ENCODE data around the gene MAMSTR. TPM values are rescaled to one million over a fixed set of nuclear protein-coding genes. Genes with fewer than 3 reads are reported as not detected.

The MAMSTR gene
- total RNA-seq, 1 donor from 2014 or later = 0.78 TPM

GRCh38 chr19:48739404-48740163 lies 20.1 kb upstream of the MAMSTR start:
- ATAC-seq (ENCODE audit: low read depth) = no peak
- H3K36me3 Mint-ChIP-seq (ENCODE audit: low read depth) = no peaks in the 10 kb centered on the region
- POLR2A ChIA-PET = interaction anchor here (0.5 to 2.1 kb wide), 8 partner anchors 15 to 710 kb away, joined by 3 to 8 read pairs (median 4); partner anchors contain the start of genes DBP, RPL18 and SPHK2

GRCh38 chr19:48738557-48739403 lies 19.3 kb upstream of the MAMSTR start:
- Mint-ChIP-seq H3K27me3 (peaks cover 8% of the 10 kb centered on the region), H3K36me3 (ENCODE audit: low read depth) (no peaks in the 10 kb centered on the region), H3K27ac (peak overlapping the region; percentile 70), H3K9me3 (no peaks in the 10 kb centered on the region), H3K4me1 (peaks cover 20% of the 10 kb centered on the region), H3K4me3 (peak overlapping the region; percentile 66)
- peak; percentile 94 for ATAC-seq (ENCODE audit: low read depth)
- no peak for TF ChIP-seq CTCF (IDR thresholded peaks at IDR 0.05)
- ChIA-PET POLR2A (interaction anchor here (0.5 to 2.1 kb wide), 8 partner anchors 14 to 120 kb away, joined by 3 to 8 read pairs (median 4); partner anchors contain the start of genes DBP, RPL18 and SPHK2), CTCF (interaction anchor here (0.8 to 1.4 kb wide), 4 partner anchors 9 to 93 kb away, joined by 3 to 13 read pairs (median 4); partner anchors contain the start of gene CA11)
- intact Hi-C loops (cut with micrococcal nuclease) = loop anchor here (1.0 to 2.0 kb wide), 5 partner anchors 18 to 100 kb away; partner anchors contain the start of gene CA11
- peak; percentile 86 for DNase-seq

More at GRCh38 chr19:48739404-48740163, 20.1 kb upstream of the MAMSTR start:
- Mint-ChIP-seq H3K27ac (no peak overlapping the region), H3K4me3 (peak overlapping the region; percentile 44), H3K27me3 (peaks cover 12% of the 10 kb centered on the region), H3K9me3 (no peaks in the 10 kb centered on the region), H3K4me1 (peaks cover 20% of the 10 kb centered on the region)
- TF ChIP-seq CTCF (IDR thresholded peaks at IDR 0.05) = no peak
- intact Hi-C loops (cut with micrococcal nuclease) = loop anchor here (1.0 to 2.0 kb wide), 3 partner anchors 64 to 101 kb away; partner anchors contain the start of gene CA11
- CTCF ChIA-PET = interaction anchor here (0.8 to 1.4 kb wide), 4 partner anchors 8 to 94 kb away, joined by 3 to 13 read pairs (median 4); partner anchors contain the start of gene CA11
- no peak for DNase-seq

- Mint-ChIP-seq H3K27ac (no peak overlapping the region), H3K36me3 (ENCODE audit: low read depth) (no peaks in the 10 kb centered on the region), H3K27me3 (peaks cover 4% of the 10 kb centered on the region), H3K4me1 (peaks cover 20% of the 10 kb centered on the region), H3K9me3 (no peaks in the 10 kb centered on the region), H3K4me3 (no peak overlapping the region)
- DNase-seq (no peak), ATAC-seq (ENCODE audit: low read depth) (no peak)
- ChIA-PET POLR2A (interaction anchor here (2.1 kb wide), 1 partner anchor 16 kb away, joined by 8 read pairs; no protein-coding TSS in a partner anchor), CTCF (no interaction called here)
- intact Hi-C loops (cut with micrococcal nuclease) = no loop called here
- no peak for TF ChIP-seq CTCF (IDR thresholded peaks at IDR 0.05)
Observed at GRCh38 chr19:48737360-48737998, 18.0 kb upstream of the MAMSTR start.

- no peak for TF ChIP-seq CTCF (IDR thresholded peaks at IDR 0.05)
- H3K36me3 Mint-ChIP-seq (ENCODE audit: low read depth) = no peaks in the 10 kb centered on the region
- no peak overlapping the region for H3K4me3 Mint-ChIP-seq
- no peak overlapping the region for H3K27ac Mint-ChIP-seq
- DNase-seq (no peak), ATAC-seq (ENCODE audit: low read depth) (no peak)
- POLR2A ChIA-PET = no interaction called here
- H3K9me3 Mint-ChIP-seq = no peaks in the 10 kb centered on the region
- H3K27me3 Mint-ChIP-seq = peaks cover 4% of the 10 kb centered on the region
- CTCF ChIA-PET = no interaction called here
- H3K4me1 Mint-ChIP-seq = peaks cover 10% of the 10 kb centered on the region
- intact Hi-C loops (cut with micrococcal nuclease) = no loop called here
Observed at GRCh38 chr19:48735031-48735615, 15.6 kb upstream of the MAMSTR start.

Data from activated B cell treated with CpG ODN at 0.5 μM for 24 hours (primary cell).